ENCODE measurements around the gene RPUSD3. TPM values are rescaled to one million over a fixed set of nuclear protein-coding genes. Genes with fewer than 3 reads are reported as not detected.

Gene RPUSD3
- total and polyA plus RNA-seq, 11 donors: 25.8 to 68.6 (median 35.6) TPM

- H3K4me3 ChIP-seq: no peak overlapping the region
- no peaks in the 10 kb centered on the region for H3K27me3 ChIP-seq
- peaks cover 0 to 3% (median 0%) of the 10 kb centered on the region in 9 donors for H3K36me3 ChIP-seq
- ATAC-seq (no peak), DNase-seq (no peak)
- no peaks in the 10 kb centered on the region for H3K9me3 ChIP-seq
- H3K27ac ChIP-seq: no peak overlapping the region
- WGBS, 4 donors: 93 to 97% (median 95%) methylated on average over 6 of the region's 6 CpGs; no CpG with 5 or more reads in 1 of the 4 donors
- no peak for TF ChIP-seq POLR2A (IDR thresholded peaks at IDR 0.05)
- TF ChIP-seq CTCF (IDR thresholded peaks at IDR 0.05): no peak
- intact Hi-C loops (cut with DNase I): loop anchor here in 2 of 10 donors (10.0 kb wide), 2 partner anchors 52 to 68 kb away; partner anchors contain the start of genes ARPC4 (in 1 of the 2), IL17RC (in 1 of the 2) and TADA3 (in 1 of the 2)
- H3K4me1 ChIP-seq: peaks cover 0 to 21% (median 8%) of the 10 kb centered on the region in 12 donors
Measured at GRCh38 chr3:9846931-9847488, 3.2 kb upstream of the RPUSD3 start.

GRCh38 chr3:9846231-9846630 lies 2.4 kb upstream of the RPUSD3 start:
- no peaks in the 10 kb centered on the region for H3K27me3 ChIP-seq
- no peak for ATAC-seq
- H3K9me3 ChIP-seq: no peaks in the 10 kb centered on the region
- DNase-seq: no peak
- H3K27ac ChIP-seq: no peak overlapping the region
- no peak overlapping the region for H3K4me3 ChIP-seq
- intact Hi-C loops (cut with DNase I): loop anchor here in 2 of 10 donors (10.0 kb wide), 2 partner anchors 51 to 69 kb away; partner anchors contain the start of genes ARPC4 (in 1 of the 2), IL17RC (in 1 of the 2) and TADA3 (in 1 of the 2)
- peaks cover 0 to 10% (median 6%) of the 10 kb centered on the region in 9 donors for H3K36me3 ChIP-seq
- no peak for TF ChIP-seq CTCF (IDR thresholded peaks at IDR 0.05)
- TF ChIP-seq POLR2A (IDR thresholded peaks at IDR 0.05): no peak
- WGBS, 4 donors: 39 to 66% (median 56%) methylated on average over 6 of the region's 6 CpGs
- H3K4me1 ChIP-seq: peaks cover 0 to 21% (median 8%) of the 10 kb centered on the region in 12 donors

GRCh38 chr3:9841015-9841414 lies 2.8 kb downstream of the RPUSD3 start:
- Histone ChIP-seq H3K4me1 (peaks cover 0 to 30% (median 8%) of the 10 kb centered on the region in 12 donors), H3K4me3 (no peak overlapping the region), H3K27me3 (no peaks in the 10 kb centered on the region), H3K27ac (no peak overlapping the region), H3K9me3 (no peaks in the 10 kb centered on the region), H3K36me3 (peaks cover 0 to 55% (median 41%) of the 10 kb centered on the region in 9 donors)
- DNase-seq (no peak), ATAC-seq (no peak)
- TF ChIP-seq POLR2A (IDR thresholded peaks at IDR 0.05): no peak
- TF ChIP-seq CTCF (IDR thresholded peaks at IDR 0.05): no peak
- intact Hi-C loops (cut with DNase I): loop anchor here in 2 of 10 donors (5.0 to 10.0 kb wide), 3 partner anchors 46 to 106 kb away; partner anchors contain the start of genes ARPC4 (in 1 of the 2), IL17RC (in 1 of the 2) and TADA3 (in 1 of the 2)
- WGBS, 4 donors: 80 to 94% (median 82%) methylated on average over 8 of the region's 8 CpGs

GRCh38 chr3:9838856-9839255 lies 5.0 kb downstream of the RPUSD3 start:
- 75 to 89% (median 83%) methylated on average over 3 to 4 of the region's 4 CpGs for WGBS, 4 donors
- DNase-seq (no peak), ATAC-seq (no peak)
- H3K4me1 ChIP-seq: peaks cover 0 to 20% (median 7%) of the 10 kb centered on the region in 12 donors
- H3K36me3 ChIP-seq: peaks cover 0 to 75% (median 63%) of the 10 kb centered on the region in 9 donors
- no peaks in the 10 kb centered on the region for H3K9me3 ChIP-seq
- intact Hi-C loops (cut with DNase I): no loop called here
- no peak overlapping the region for H3K27ac ChIP-seq
- no peaks in the 10 kb centered on the region for H3K27me3 ChIP-seq
- H3K4me3 ChIP-seq: no peak overlapping the region
- TF ChIP-seq CTCF (IDR thresholded peaks at IDR 0.05) (no peak), POLR2A (IDR thresholded peaks at IDR 0.05) (no peak)
